Neural progenitor cell (in vitro differentiated cells): Measurements from ENCODE around the gene CDC42BPA. TPM values are rescaled to one million over a fixed set of nuclear protein-coding genes. Genes with fewer than 3 reads are reported as not detected.

Experiments
- DNase-seq: peaks from one replicate; pipeline ENCODE4 v3.0.0-alpha.2; 2016; ENCODE audit warnings: low spot score
- H2AFZ ChIP-seq: fragments of 200-600 bp; sonication (generic); replicated peaks from 2 replicates; pipeline ENCODE4 v1.6.1; 2016; ENCODE audit warnings: antibody characterized with exemption
- H3F3A ChIP-seq: fragments of 200-600 bp; sonication (generic); 2 replicates; pipeline ENCODE4 v1.6.1; 2016; ENCODE audit warnings: antibody characterized with exemption, low read depth
- H3K27ac ChIP-seq: fragments of 200-600 bp; sonication (generic); 2 replicates; pipeline ENCODE4 v1.5.1; 2016; ENCODE audit warnings: mild to moderate bottlenecking
- H3K27me3 ChIP-seq: fragments of 200-600 bp; sonication (generic); 2 replicates; pipeline ENCODE4 v1.6.1; 2016; ENCODE audit warnings: mild to moderate bottlenecking, moderate library complexity
- H3K36me3 ChIP-seq: fragments of 200-600 bp; sonication (generic); 2 replicates; pipeline ENCODE4 v1.5.1; 2016
- H3K4me1 ChIP-seq: fragments of 200-600 bp; sonication (generic); 2 replicates; pipeline ENCODE4 v1.6.1; 2016; ENCODE audit warnings: mixed run types
- H3K4me2 ChIP-seq: fragments of 200-600 bp; sonication (generic); 2 replicates; pipeline ENCODE4 v1.6.1; 2016
- H3K4me3 ChIP-seq: fragments of 200-600 bp; sonication (generic); 2 replicates; pipeline ENCODE4 v1.5.1; 2016
- H3K79me2 ChIP-seq: fragments of 200-600 bp; sonication (generic); 2 replicates; pipeline ENCODE4 v1.6.1; 2016; ENCODE audit warnings: low read depth
- H3K9ac ChIP-seq: fragments of 200-600 bp; sonication (generic); 2 replicates; pipeline ENCODE4 v1.6.1; 2016
- H3K9me3 ChIP-seq: fragments of 200-600 bp; sonication (generic); 2 replicates; pipeline ENCODE4 v1.5.1; 2016; ENCODE audit warnings: low read depth
- H4K20me1 ChIP-seq: fragments of 200-600 bp; sonication (generic); 2 replicates; pipeline ENCODE4 v1.6.1; 2016; ENCODE audit warnings: low read depth
- H3K27ac Mint-ChIP-seq: 3 replicates; pipeline ENCODE4 v1.8.0; 2021; ENCODE audit warnings: mixed read lengths
- H3K27me3 Mint-ChIP-seq: 2 replicates; pipeline ENCODE4 v1.8.0; 2022; ENCODE audit warnings: low read depth, mild to moderate bottlenecking, inconsistent platforms, moderate library complexity, mixed read lengths; ENCODE audit not compliant: insufficient read depth
- H3K36me3 Mint-ChIP-seq: 3 replicates; pipeline ENCODE4 v1.8.0; 2021; ENCODE audit warnings: mixed read lengths
- H3K4me1 Mint-ChIP-seq: 3 replicates; pipeline ENCODE4 v1.8.0; 2021; ENCODE audit warnings: mixed read lengths
- H3K4me3 Mint-ChIP-seq: 3 replicates; pipeline ENCODE4 v1.8.0; 2021; ENCODE audit warnings: mild to moderate bottlenecking, moderate library complexity, mixed read lengths
- H3K9me3 Mint-ChIP-seq: 3 replicates; pipeline ENCODE4 v1.8.0; 2020; ENCODE audit warnings: mixed read lengths
- EZH2 ChIP-seq: fragments of 200-600 bp; sonication (generic); IDR thresholded peaks from 2 replicates; pipeline ENCODE4 v1.6.1; 2017; ENCODE audit warnings: antibody characterized with exemption, mild to moderate bottlenecking, moderate library complexity
- EZH2phosphoT487 ChIP-seq: fragments of 200-600 bp; sonication (generic); IDR thresholded peaks from 2 replicates; pipeline ENCODE4 v1.6.1; 2017; ENCODE audit warnings: antibody characterized with exemption
- total RNA-seq: library from RNA; depleted of rRNA; stranded (reverse); fragments of >200 nt; gene quantifications from 2 replicates; pipeline ENCODE4 v1.2.3, GENCODE V29; 2015; ENCODE audit warnings: low replicate concordance
- TF ChIP-seq, protein P1 (sequence below): fragments of 200-600 bp; sonication (generic); IDR thresholded peaks from 2 replicates; pipeline ENCODE4 v1.5.1; 2017; ENCODE audit warnings: antibody characterized with exemption, mild to moderate bottlenecking

The CDC42BPA gene
- total RNA-seq, 1 donor from 2014 or later = 54.7 TPM

DNA sequence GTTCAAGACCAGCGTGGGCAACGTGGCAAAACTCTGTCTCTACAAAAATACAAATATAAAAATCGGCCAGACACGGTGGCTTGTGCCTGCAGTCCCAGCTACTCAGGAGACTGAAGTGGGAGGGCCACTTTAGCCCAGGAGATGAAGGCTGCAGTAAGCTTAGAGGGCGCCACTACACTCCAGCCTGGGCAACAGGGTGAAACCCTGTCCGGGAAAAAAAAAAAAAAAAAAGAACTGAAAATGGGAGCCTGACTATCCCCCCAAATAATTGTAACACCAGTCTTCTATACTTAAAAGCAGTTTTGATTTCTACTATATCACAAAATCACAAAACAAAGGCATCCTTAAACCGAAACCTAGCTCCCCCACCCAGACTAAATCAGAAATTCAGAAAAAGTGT lies 60.3 kb downstream of the CDC42BPA start:
- Mint-ChIP-seq H3K4me1 (no peaks in the 10 kb centered on the region), H3K9me3 (no peaks in the 10 kb centered on the region), H3K27me3 (peaks cover 2% of the 10 kb centered on the region), H3K27ac (no peak overlapping the region), H3K36me3 (peaks cover 4% of the 10 kb centered on the region), H3K4me3 (no peak overlapping the region)
- Histone ChIP-seq H3K27ac (no peak overlapping the region), H3F3A (no peaks in the 10 kb centered on the region), H3K4me1 (no peaks in the 10 kb centered on the region), H3K36me3 (peaks cover 4% of the 10 kb centered on the region), H3K9ac (no peak overlapping the region), H2AFZ (no peak overlapping the region), H3K79me2 (peaks cover 75% of the 10 kb centered on the region), H4K20me1 (peaks cover 6% of the 10 kb centered on the region), H3K9me3 (no peaks in the 10 kb centered on the region), H3K4me3 (no peak overlapping the region), H3K4me2 (no peak overlapping the region), H3K27me3 (no peaks in the 10 kb centered on the region)
- DNase-seq = peak; percentile 15
- TF ChIP-seq, protein P1, sequence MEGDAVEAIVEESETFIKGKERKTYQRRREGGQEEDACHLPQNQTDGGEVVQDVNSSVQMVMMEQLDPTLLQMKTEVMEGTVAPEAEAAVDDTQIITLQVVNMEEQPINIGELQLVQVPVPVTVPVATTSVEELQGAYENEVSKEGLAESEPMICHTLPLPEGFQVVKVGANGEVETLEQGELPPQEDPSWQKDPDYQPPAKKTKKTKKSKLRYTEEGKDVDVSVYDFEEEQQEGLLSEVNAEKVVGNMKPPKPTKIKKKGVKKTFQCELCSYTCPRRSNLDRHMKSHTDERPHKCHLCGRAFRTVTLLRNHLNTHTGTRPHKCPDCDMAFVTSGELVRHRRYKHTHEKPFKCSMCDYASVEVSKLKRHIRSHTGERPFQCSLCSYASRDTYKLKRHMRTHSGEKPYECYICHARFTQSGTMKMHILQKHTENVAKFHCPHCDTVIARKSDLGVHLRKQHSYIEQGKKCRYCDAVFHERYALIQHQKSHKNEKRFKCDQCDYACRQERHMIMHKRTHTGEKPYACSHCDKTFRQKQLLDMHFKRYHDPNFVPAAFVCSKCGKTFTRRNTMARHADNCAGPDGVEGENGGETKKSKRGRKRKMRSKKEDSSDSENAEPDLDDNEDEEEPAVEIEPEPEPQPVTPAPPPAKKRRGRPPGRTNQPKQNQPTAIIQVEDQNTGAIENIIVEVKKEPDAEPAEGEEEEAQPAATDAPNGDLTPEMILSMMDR = peak; percentile 34
- TF ChIP-seq EZH2phosphoT487 = no peak

DNA sequence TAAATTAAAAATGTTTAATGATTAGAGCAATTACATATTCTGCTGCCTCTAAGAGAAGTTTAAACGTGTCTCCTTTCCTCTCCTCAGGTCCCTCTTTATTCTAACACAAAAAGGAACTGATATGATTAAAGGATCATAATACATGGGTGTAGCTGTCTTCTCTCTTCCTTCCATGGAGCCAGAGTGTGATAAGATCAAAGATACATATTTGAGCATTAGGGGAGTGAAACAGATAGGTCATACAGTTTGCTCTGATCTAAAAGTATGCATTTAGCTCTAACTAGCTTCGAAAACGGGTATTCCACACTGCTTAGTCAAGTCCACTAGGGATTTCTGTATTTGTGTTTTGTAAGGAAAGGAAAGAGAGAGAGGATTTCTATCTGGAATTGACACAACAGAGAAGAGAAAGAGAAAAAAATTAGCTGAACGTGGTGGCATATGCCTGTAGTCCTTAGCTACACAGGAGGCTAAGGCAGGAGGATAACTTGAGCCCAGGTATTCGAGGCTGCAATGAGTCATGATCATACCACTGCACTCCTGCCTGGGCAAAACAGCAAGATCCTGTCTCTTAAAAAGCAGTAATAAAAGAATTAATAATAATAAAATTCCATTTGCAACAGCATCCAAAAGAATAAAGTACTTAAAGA lies 63.1 kb downstream of the CDC42BPA start:
- H3K27me3 ChIP-seq = no peaks in the 10 kb centered on the region
- no peak overlapping the region for H3K27ac Mint-ChIP-seq
- H2AFZ ChIP-seq = no peak overlapping the region
- no peaks in the 10 kb centered on the region for H3K4me1 Mint-ChIP-seq
- no peak overlapping the region for H3K4me2 ChIP-seq
- H3K79me2 ChIP-seq = peaks cover 74% of the 10 kb centered on the region
- peaks cover 2% of the 10 kb centered on the region for H3K27me3 Mint-ChIP-seq
- no peak overlapping the region for H3K4me3 Mint-ChIP-seq
- H3F3A ChIP-seq = no peaks in the 10 kb centered on the region
- H3K9ac ChIP-seq = no peak overlapping the region
- no peaks in the 10 kb centered on the region for H3K9me3 Mint-ChIP-seq
- TF ChIP-seq, protein P1 = no peak
- no peak for TF ChIP-seq EZH2phosphoT487
- TF ChIP-seq EZH2 = no peak
- H3K36me3 Mint-ChIP-seq = peaks cover 11% of the 10 kb centered on the region
- no peak overlapping the region for H3K27ac ChIP-seq
- H3K36me3 ChIP-seq = peaks cover 4% of the 10 kb centered on the region
- H4K20me1 ChIP-seq = peaks cover 6% of the 10 kb centered on the region
- no peaks in the 10 kb centered on the region for H3K9me3 ChIP-seq
- DNase-seq = no peak
- no peaks in the 10 kb centered on the region for H3K4me1 ChIP-seq
- H3K4me3 ChIP-seq = no peak overlapping the region

DNA sequence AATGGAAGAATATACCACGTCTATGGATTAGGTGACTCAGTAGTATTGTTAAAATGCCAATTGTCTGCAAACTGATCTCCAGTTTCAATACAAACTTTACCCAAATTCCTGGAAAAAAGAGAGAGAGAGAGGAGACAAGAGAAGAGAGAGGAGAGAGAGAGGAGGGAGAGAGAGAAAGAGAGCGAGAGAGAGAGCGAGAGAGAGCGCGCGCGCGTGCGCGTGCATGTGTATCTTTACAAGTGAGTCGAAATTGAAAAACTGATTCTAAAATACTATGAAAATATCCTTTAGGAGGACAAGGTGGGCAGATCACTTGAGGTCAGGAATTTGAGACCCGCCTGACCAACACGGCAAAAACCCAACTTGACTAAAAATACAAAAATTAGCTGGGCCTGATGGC lies 65.2 kb downstream of the CDC42BPA start:
- H3K27me3 Mint-ChIP-seq = peaks cover 2% of the 10 kb centered on the region
- H3K27me3 ChIP-seq = no peaks in the 10 kb centered on the region
- H2AFZ ChIP-seq = no peak overlapping the region
- DNase-seq = no peak
- peaks cover 19% of the 10 kb centered on the region for H3K36me3 Mint-ChIP-seq
- H3K9me3 ChIP-seq = no peaks in the 10 kb centered on the region
- H3K9me3 Mint-ChIP-seq = peaks cover 11% of the 10 kb centered on the region
- no peaks in the 10 kb centered on the region for H3F3A ChIP-seq
- H3K27ac Mint-ChIP-seq = no peak overlapping the region
- no peaks in the 10 kb centered on the region for H4K20me1 ChIP-seq
- no peak overlapping the region for H3K4me3 ChIP-seq
- H3K36me3 ChIP-seq = peaks cover 4% of the 10 kb centered on the region
- no peak overlapping the region for H3K27ac ChIP-seq
- TF ChIP-seq EZH2phosphoT487 = no peak
- TF ChIP-seq, protein P1 = no peak
- H3K4me1 ChIP-seq = no peaks in the 10 kb centered on the region
- no peak overlapping the region for H3K4me2 ChIP-seq
- H3K4me3 Mint-ChIP-seq = no peak overlapping the region
- peaks cover 71% of the 10 kb centered on the region for H3K79me2 ChIP-seq
- no peaks in the 10 kb centered on the region for H3K4me1 Mint-ChIP-seq
- no peak overlapping the region for H3K9ac ChIP-seq
